OCI-M2 (cell line): ENCODE data around the gene LAMA2.

ENCODE experiments used
- DNase-seq: peaks from one replicate; lab custom pipeline; 2025; ENCODE audit not compliant: unreplicated experiment; lab: John Stamatoyannopoulos, UW

Gene LAMA2

DNA sequence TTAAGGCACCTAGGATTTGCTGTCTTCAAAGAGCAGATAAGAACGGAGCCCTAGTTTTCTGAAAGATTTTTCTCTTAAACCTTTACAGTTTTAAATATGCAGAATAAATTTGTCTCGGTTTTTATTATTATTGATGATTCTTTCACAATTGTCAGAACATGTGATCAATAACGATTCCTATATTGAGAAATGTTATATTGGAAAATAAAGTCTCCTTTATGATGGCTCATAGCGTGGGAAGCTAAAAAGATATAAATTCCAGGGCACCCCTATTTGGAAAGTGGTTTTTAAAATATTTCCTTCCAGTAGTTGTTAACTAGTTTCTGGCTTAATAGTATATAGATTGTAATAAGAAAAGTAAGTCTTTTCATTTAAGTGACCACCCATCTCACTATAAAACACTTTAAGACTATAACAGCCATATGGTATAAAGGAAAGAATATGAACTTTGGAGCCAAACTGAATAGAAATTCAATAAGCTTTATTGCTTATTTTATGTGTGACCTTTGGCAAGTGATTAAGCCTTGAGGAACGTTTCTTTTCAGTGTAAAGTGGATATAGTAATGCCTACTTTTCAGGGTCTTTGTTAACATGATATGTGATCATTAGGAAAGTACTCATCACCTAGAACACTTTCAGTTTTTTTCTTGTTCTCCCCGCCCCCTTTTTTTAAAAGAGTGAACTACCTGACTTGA lies 369.6 kb downstream of the LAMA2 start:
- no peak for DNase-seq

GRCh38 chr6:129253242-129253641 lies 370.3 kb downstream of the LAMA2 start:
- DNase-seq: no peak

GRCh38 chr6:129253727-129254126 lies 370.8 kb downstream of the LAMA2 start:
- DNase-seq: no peak

DNA sequence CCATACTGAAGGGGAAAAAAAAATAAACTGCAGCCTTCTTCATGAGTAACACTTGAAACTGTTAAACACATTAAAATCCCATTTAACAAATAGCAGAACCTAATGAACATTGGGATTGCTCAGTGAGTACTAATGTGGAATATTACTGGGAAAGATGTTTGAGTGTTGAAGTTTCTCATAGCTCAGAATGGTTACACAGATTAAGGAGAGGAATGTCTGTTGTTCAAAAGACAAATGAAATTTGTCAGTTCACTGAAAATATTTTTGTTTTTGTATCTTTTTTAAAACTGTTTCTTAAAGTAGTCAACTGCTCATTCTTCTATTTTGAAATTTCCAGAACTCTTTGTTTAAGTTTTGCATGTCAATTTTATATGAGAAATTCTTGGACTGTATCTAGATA lies 374.3 kb downstream of the LAMA2 start:
- no peak for DNase-seq

DNA sequence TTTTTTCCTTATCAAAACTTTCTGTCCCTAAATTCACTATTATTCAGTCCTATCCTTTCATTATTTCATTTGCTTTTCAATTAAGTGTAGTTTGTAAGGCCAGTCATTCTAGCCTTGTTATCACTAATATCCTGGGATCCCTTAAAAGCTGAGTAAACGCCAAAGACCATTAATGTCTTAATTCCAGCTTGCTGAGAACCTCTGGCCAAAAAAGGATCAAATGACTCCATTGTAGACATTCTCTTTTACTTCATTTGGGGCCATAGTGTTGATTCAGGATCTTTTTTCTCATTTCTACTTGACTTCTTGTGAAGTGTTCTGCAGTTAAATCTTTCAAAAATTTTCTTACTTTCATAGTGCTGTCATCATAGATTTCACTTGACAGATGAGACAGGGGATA lies 379.7 kb downstream of the LAMA2 start:
- no peak for DNase-seq

- DNase-seq: no peak
Observed at GRCh38 chr6:129263176-129263575, 380.2 kb downstream of the LAMA2 start.

DNA sequence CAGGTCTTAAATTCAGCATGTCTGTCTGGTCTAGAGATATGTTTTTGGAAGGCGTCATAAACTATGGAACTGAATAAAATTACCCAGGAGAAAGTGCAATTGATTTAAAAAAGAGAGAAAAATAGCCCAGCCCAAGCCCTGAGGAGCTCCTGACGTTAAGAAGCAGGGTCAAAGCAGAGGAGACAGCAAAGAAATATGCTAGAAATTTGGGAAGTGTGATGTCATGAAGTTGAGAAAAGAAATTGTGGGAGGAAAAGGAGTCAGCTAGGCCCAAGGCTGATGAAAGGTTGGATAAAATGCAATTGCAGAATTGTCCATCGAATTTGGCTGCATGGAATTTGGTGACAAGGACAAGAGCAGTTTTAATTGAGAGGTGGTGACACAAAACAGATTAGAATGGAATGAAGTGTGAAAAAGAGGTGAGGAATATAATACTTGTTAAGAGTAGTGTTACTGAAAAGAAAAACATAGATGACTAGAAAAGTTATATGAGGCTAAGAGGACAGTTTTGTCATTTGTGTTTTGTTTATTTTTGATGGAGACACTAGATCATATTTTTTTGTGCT lies 381.6 kb downstream of the LAMA2 start:
- DNase-seq: no peak

DNA sequence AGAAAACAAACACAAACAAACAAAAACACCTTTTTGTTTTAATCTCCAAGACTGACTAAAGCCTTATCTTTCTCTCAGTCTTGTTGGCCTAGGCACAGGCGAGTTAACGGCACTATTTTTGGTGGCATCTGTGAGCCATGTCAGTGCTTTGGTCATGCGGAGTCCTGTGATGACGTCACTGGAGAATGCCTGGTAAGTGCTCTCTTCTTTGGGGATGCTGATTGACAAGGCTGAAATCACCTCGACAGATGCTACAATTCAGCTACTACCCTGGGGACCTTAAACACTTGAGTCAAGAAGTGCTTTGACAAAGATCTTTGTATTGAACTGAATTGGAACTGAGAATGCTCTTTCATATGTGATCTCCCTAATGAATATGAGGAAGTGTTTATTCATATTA lies 384.1 kb downstream of the LAMA2 start:
- DNase-seq: no peak

GRCh38 chr6:129269076-129269475 lies 386.1 kb downstream of the LAMA2 start:
- no peak for DNase-seq

- no peak for DNase-seq
Observed at GRCh38 chr6:129269891-129270290, 387.0 kb downstream of the LAMA2 start.

DNA sequence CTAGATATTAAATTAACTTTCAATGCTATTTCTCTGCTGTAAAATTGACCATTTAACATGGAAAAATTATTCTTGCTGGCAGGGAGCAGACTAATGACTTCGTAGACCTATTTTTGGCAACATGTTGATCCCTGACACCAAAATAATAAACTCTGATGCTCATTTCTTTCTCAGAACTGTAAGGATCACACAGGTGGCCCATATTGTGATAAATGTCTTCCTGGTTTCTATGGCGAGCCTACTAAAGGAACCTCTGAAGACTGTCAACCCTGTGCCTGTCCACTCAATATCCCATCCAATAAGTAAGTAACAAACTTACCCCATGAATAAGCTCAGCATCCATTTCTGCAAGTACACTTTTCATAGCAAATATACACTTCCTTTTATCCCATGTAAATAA lies 387.5 kb downstream of the LAMA2 start:
- no peak for DNase-seq

DNA sequence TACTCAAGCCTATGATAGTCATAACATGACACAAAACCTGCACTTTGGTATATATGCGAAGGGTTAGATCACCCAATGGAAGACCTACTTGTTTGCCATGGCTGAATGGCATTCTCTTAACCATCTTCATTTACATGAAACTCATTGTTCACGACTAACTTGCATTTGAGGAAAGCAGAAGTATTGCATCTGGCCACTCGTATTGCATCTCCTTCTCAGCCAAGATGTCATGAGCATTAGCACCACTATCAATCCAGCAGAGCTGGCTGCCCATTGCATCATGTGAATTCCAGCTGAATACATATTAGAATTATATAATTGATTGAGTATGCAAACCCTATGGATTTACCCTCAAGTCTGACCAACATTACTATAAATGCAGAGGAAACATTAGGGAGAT lies 390.2 kb downstream of the LAMA2 start:
- no peak for DNase-seq

DNA sequence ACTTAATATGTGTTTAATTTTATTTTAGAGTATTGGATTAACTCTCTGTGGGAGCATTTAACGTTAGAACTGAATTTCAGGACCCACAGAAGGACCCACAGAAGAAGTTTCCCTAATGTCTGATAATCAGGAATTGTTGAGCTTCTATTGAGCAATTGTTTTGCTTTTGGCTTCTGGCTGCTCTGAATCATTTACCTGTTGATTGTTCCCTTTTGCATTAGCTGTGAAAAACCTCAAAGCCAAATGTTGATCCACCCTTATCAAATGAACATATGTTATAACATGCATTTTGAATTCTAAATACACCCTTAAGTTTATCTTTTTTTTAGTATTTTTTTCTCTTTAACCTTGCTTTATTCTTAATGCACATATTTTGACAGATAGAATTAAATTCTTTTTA lies 393.5 kb downstream of the LAMA2 start:
- no peak for DNase-seq

GRCh38 chr6:129276986-129277385 lies 394.0 kb downstream of the LAMA2 start:
- no peak for DNase-seq

DNA sequence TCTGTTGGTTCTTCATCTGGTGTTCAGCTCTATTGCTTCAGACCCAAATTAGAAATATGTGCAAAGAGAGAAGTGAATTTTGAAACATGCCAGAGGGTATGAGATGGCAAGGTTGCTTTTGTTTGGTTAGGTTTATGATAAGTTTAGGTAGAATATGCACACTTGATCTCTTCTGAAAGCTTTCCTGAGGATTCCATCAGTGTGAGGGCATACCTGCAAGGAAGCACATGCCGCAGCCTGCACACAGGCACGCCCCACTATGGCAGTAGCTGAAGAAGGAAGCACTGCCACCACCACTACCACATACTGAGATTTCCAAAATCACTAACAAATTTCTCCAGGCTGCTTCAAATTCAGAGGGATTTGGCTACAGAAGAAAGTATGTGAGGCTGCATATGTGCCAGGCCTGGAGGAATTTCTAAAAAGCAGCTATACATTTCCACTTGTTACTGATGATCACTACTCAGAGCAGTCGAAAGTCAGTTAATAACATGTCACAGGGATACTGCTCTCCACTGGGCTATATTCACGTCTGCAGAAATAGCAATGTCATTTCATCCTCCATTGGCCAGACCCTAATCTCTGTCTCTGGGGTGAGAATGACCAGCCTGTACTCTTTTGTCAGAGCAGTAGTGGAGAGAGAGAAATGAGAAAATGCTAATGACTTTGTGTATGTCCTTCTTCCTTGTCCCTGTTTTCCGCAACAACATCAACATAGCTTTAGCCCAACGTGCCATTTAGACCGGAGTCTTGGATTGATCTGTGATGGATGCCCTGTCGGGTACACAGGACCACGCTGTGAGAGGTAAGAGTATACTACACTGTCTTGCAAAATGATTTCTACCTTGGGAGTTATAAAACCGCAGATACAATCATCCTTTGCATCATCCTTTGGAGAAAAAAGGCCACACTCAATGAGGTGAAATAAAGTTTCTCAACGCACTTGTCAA lies 396.7 kb downstream of the LAMA2 start:
- no peak for DNase-seq

DNA sequence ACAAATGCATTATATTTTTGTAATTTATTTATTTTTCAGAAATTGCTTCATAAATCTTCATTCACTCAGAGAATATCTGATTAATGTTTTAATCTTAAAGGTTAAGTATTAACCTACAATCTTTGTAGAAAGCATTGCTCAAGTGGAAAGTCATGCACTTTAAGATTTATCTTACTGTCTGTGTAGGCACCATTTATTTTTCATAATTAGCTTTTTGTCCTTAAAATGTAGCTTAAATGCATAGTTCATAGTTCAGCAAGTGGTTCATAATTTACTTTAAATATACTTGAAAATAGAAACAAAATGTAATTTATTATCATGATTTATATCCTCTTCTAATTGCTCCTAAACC lies 397.3 kb downstream of the LAMA2 start:
- DNase-seq: no peak

DNA sequence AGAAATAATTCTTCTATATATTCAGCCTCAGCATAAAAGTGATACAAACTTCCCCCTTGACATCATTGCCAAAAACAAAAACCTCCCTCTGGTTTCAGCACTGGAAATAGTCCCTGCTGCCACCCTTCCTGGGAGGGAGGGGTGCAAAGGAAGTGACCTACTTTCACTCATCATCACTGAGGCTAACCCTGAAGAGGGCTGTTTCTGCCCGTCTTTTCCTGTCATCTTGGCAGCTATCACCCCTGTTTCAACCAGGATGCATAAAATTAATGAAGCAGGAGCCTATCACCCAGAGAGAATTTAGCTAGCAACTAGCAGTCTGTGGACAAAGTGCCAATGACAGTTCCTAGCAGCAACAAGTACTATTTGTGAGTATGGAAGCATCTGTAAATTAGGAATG lies 397.8 kb downstream of the LAMA2 start:
- DNase-seq: no peak

- DNase-seq: no peak
Observed at GRCh38 chr6:129281168-129281796, 398.3 kb downstream of the LAMA2 start.

DNA sequence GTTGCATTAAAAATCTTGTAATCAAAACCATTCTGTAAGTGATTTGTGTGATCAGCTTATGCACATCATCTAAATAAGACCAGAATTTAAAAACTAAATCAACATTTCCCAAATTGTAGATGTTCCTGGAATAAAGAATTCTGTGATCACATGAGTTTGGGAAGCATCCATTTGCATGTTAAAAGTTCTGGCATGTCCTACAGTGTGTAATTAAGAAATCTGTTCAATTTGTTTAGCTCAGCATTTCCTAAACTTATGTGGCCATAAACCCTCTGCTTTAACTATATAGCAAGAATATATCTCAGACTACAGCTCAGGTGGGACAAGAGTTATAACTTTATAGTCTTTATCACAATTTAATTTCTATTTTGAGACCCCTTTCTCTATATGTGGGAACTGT lies 399.1 kb downstream of the LAMA2 start:
- no peak for DNase-seq

GRCh38 chr6:129284225-129284624 lies 401.3 kb downstream of the LAMA2 start:
- DNase-seq: no peak
